GM23338 (cell line): ENCODE data around the gene UBE2I. TPM values are rescaled to one million over a fixed set of nuclear protein-coding genes. Genes with fewer than 3 reads are reported as not detected.
A peak's percentile ranks its signal among the peaks of the same experiment; 100 is the strongest.

Source experiments
- ATAC-seq: fragments of 200-7000 bp; cut with Tn5 transposase; 3 replicates; pipeline ENCODE4 v1.9.1; 2020
- DNase-seq: peaks from one replicate; pipeline ENCODE4 v3.0.0-alpha.2; 2015; ENCODE audit warnings: low spot score
- H2AFZ ChIP-seq: fragments of 200-600 bp; sonication (generic); 2 replicates; pipeline ENCODE4 v1.8.0; 2016; ENCODE audit warnings: antibody characterized with exemption, mild to moderate bottlenecking, moderate library complexity
- H3F3A ChIP-seq: fragments of 200-600 bp; sonication (generic); replicated peaks from 2 replicates; pipeline ENCODE4 v1.8.0; 2017; ENCODE audit warnings: antibody characterized with exemption, mixed run types, low read depth
- H3K27ac ChIP-seq: fragments of 200-600 bp; sonication (generic); 2 replicates; pipeline ENCODE4 v1.6.1; 2016; ENCODE audit warnings: low read depth
- H3K27me3 ChIP-seq: fragments of 200-600 bp; sonication (generic); 2 replicates; pipeline ENCODE4 v1.8.0; 2016; ENCODE audit warnings: mild to moderate bottlenecking, mixed run types, moderate library complexity; ENCODE audit not compliant: insufficient read depth
- H3K36me3 ChIP-seq: fragments of 200-600 bp; sonication (generic); 2 replicates; pipeline ENCODE4 v1.8.0; 2016; ENCODE audit warnings: mild to moderate bottlenecking; ENCODE audit not compliant: insufficient read depth
- H3K4me1 ChIP-seq: fragments of 200-600 bp; sonication (generic); 2 replicates; pipeline ENCODE4 v1.8.0; 2016; ENCODE audit warnings: mild to moderate bottlenecking, moderate library complexity; ENCODE audit not compliant: insufficient read depth
- H3K4me2 ChIP-seq: fragments of 200-600 bp; sonication (generic); 2 replicates; pipeline ENCODE4 v1.7.1; 2017; ENCODE audit warnings: mixed run types
- H3K4me3 ChIP-seq: fragments of 200-600 bp; sonication (generic); 2 replicates; pipeline ENCODE4 v1.6.1; 2016; ENCODE audit warnings: mixed run types
- H3K79me2 ChIP-seq: fragments of 200-600 bp; sonication (generic); replicated peaks from 2 replicates; pipeline ENCODE4 v1.8.0; 2017; ENCODE audit warnings: mild to moderate bottlenecking; ENCODE audit not compliant: insufficient read depth
- H3K9me2 ChIP-seq: fragments of 200-600 bp; sonication (generic); 2 replicates; pipeline ENCODE4 v1.8.0; 2017; ENCODE audit not compliant: insufficient read depth
- H4K20me1 ChIP-seq: fragments of 200-600 bp; sonication (generic); replicated peaks from 2 replicates; pipeline ENCODE4 v1.8.0; 2017; ENCODE audit warnings: mild to moderate bottlenecking; ENCODE audit not compliant: insufficient read depth
- H3K27ac Mint-ChIP-seq: 2 replicates; pipeline ENCODE4 v1.8.0; 2020; ENCODE audit warnings: inconsistent platforms, mild to moderate bottlenecking, moderate library complexity, mixed read lengths
- H3K27me3 Mint-ChIP-seq: 3 replicates; pipeline ENCODE4 v1.8.0; 2022; ENCODE audit warnings: low read depth, mild to moderate bottlenecking, moderate library complexity, mixed read lengths, inconsistent platforms; ENCODE audit not compliant: insufficient read depth, poor library complexity
- H3K36me3 Mint-ChIP-seq: 3 replicates; pipeline ENCODE4 v1.8.0; 2021; ENCODE audit warnings: low read depth, mild to moderate bottlenecking, inconsistent platforms, moderate library complexity, mixed read lengths
- H3K4me1 Mint-ChIP-seq: 3 replicates; pipeline ENCODE4 v1.8.0; 2020; ENCODE audit warnings: mild to moderate bottlenecking, inconsistent platforms, mixed read lengths
- H3K4me3 Mint-ChIP-seq: 3 replicates; pipeline ENCODE4 v1.8.0; 2021; ENCODE audit warnings: moderate library complexity, mild to moderate bottlenecking, inconsistent platforms, mixed read lengths
- H3K9me3 Mint-ChIP-seq: 3 replicates; pipeline ENCODE4 v1.8.0; 2020; ENCODE audit warnings: moderate library complexity, mild to moderate bottlenecking, inconsistent platforms, mixed read lengths
- CREB1 ChIP-seq: fragments of 250-450 bp; sonication (Bioruptor Pico); IDR thresholded peaks from 2 replicates; pipeline ENCODE4 v1.5.0; 2020; ENCODE audit warnings: low read depth, mild to moderate bottlenecking, moderate library complexity
- EZH2phosphoT487 ChIP-seq: fragments of 200-600 bp; sonication (generic); IDR thresholded peaks from one replicate; pipeline ENCODE4 v1.8.1; 2018; ENCODE audit warnings: antibody characterized with exemption; ENCODE audit not compliant: unreplicated experiment
- JUNB ChIP-seq: IDR thresholded peaks from one replicate; pipeline ENCODE4 v1.6.1; 2016; ENCODE audit warnings: antibody characterized with exemption; ENCODE audit not compliant: unreplicated experiment
- NANOG ChIP-seq: IDR thresholded peaks from 2 replicates; pipeline ENCODE4 v1.6.1; 2016; ENCODE audit warnings: antibody characterized with exemption, borderline replicate concordance
- POLR2AphosphoS5 ChIP-seq: IDR thresholded peaks from 2 replicates; pipeline ENCODE4 v1.6.1; 2016; ENCODE audit warnings: antibody characterized with exemption, low read depth
- ZNF114 ChIP-seq: fragments of 250-450 bp; sonication (Bioruptor Pico); IDR thresholded peaks from 2 replicates; pipeline ENCODE4 v1.5.0; 2020; ENCODE audit warnings: mild to moderate bottlenecking, moderate library complexity
- ZNF331 ChIP-seq: fragments of 250-450 bp; sonication (Bioruptor Pico); IDR thresholded peaks from 2 replicates; pipeline ENCODE4 v1.5.0; 2020; ENCODE audit warnings: low read depth, mild to moderate bottlenecking, moderate library complexity
- polyA plus RNA-seq: library from polyadenylated mRNA; unstranded; fragments of >200 nt; fragmentation: Nextera tagmentation; extraction: Ambion mirVana; gene quantifications from 2 replicates; pipeline ENCODE4 v1.2.1, GENCODE V29; 2016
- total RNA-seq: library from RNA; depleted of rRNA; stranded (reverse); fragments of >200 nt; shearing (Covaris generic); gene quantifications from 2 replicates; pipeline ENCODE4 v1.2.3, GENCODE V29; 2014
- TF ChIP-seq, protein P1 (sequence below): fragments of 250-450 bp; sonication (Bioruptor Pico); IDR thresholded peaks from 2 replicates; pipeline ENCODE4 v1.5.0; 2020; ENCODE audit warnings: mild to moderate bottlenecking, moderate library complexity
- TF ChIP-seq, protein P2 (sequence below): IDR thresholded peaks from 2 replicates; pipeline ENCODE4 v1.6.1; 2016; ENCODE audit warnings: antibody characterized with exemption

Gene UBE2I
- total and polyA plus RNA-seq, 2 experiments from 2014 or later, result 116 to 220 TPM

DNA sequence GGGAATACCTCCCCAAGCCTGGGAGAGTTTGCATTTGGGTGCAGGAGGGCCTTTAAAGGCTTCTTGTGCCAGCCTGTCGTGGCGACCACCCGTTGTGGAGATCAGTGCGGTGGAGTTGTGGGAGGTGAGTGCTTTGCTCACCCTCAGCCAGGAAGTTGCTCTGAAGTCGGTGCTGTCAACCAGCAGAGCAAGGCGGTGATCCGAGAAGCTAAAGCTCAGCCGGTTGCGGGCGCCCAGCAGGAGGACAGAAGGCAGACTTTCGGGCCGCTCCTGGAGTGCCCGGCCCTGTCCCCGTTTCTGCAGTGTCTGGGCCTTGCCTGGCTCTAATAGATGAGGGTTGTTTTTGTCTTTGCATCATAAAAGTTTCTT is 1.4 kb downstream of the UBE2I start (continued):
- TF ChIP-seq, protein P1, sequence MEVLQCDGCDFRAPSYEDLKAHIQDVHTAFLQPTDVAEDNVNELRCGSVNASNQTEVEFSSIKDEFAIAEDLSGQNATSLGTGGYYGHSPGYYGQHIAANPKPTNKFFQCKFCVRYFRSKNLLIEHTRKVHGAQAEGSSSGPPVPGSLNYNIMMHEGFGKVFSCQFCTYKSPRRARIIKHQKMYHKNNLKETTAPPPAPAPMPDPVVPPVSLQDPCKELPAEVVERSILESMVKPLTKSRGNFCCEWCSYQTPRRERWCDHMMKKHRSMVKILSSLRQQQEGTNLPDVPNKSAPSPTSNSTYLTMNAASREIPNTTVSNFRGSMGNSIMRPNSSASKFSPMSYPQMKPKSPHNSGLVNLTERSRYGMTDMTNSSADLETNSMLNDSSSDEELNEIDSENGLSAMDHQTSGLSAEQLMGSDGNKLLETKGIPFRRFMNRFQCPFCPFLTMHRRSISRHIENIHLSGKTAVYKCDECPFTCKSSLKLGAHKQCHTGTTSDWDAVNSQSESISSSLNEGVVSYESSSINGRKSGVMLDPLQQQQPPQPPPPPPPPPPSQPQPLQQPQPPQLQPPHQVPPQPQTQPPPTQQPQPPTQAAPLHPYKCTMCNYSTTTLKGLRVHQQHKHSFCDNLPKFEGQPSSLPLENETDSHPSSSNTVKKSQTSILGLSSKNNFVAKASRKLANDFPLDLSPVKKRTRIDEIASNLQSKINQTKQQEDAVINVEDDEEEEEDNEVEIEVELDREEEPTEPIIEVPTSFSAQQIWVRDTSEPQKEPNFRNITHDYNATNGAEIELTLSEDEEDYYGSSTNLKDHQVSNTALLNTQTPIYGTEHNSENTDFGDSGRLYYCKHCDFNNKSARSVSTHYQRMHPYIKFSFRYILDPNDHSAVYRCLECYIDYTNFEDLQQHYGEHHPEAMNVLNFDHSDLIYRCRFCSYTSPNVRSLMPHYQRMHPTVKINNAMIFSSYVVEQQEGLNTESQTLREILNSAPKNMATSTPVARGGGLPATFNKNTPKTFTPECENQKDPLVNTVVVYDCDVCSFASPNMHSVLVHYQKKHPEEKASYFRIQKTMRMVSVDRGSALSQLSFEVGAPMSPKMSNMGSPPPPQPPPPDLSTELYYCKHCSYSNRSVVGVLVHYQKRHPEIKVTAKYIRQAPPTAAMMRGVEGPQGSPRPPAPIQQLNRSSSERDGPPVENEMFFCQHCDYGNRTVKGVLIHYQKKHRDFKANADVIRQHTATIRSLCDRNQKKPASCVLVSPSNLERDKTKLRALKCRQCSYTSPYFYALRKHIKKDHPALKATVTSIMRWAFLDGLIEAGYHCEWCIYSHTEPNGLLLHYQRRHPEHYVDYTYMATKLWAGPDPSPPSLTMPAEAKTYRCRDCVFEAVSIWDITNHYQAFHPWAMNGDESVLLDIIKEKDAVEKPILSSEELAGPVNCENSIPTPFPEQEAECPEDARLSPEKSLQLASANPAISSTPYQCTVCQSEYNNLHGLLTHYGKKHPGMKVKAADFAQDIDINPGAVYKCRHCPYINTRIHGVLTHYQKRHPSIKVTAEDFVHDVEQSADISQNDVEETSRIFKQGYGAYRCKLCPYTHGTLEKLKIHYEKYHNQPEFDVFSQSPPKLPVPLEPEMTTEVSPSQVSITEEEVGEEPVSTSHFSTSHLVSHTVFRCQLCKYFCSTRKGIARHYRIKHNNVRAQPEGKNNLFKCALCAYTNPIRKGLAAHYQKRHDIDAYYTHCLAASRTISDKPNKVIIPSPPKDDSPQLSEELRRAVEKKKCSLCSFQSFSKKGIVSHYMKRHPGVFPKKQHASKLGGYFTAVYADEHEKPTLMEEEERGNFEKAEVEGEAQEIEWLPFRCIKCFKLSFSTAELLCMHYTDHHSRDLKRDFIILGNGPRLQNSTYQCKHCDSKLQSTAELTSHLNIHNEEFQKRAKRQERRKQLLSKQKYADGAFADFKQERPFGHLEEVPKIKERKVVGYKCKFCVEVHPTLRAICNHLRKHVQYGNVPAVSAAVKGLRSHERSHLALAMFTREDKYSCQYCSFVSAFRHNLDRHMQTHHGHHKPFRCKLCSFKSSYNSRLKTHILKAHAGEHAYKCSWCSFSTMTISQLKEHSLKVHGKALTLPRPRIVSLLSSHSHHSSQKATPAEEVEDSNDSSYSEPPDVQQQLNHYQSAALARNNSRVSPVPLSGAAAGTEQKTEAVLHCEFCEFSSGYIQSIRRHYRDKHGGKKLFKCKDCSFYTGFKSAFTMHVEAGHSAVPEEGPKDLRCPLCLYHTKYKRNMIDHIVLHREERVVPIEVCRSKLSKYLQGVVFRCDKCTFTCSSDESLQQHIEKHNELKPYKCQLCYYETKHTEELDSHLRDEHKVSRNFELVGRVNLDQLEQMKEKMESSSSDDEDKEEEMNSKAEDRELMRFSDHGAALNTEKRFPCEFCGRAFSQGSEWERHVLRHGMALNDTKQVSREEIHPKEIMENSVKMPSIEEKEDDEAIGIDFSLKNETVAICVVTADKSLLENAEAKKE, result no peak
- TF ChIP-seq CREB1 (CRISPR knock-in tag) (no peak), ZNF114 (no peak)

DNA sequence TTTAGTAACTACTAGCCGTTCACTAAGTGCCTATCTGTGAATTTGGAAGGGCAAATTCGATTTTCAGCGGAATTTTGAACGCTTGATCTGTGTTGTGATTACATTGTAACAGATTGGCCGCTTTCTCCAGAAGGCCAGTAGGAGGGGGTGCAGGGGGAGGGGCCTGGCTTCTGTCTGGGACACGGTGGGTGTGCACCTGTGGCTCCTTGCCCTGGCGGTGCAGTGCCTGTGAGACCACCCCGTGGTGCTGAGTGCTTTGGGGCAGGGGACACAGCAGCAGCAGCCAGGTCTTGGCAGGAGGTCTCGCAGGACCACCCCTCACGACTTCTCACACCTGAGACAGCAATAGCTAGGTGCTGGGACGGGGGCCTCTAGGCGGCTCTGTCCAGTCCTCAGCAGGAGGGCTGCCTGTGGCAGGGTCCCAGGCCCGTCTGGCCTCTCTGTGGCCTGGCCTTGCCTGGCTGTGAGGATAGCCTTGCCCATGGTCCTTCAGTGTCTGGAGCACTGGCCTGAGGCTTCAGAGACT is 1.8 kb downstream of the UBE2I start:
- no peaks in the 10 kb centered on the region for H3K9me2 ChIP-seq
- H2AFZ ChIP-seq, result no peak overlapping the region
- H3K27me3 Mint-ChIP-seq, result peaks cover 20% of the 10 kb centered on the region
- H3K27me3 ChIP-seq, result no peaks in the 10 kb centered on the region
- peak overlapping the region; percentile 96 for H3K4me3 Mint-ChIP-seq
- ATAC-seq (peak; percentile 12), DNase-seq (no peak)
- no peaks in the 10 kb centered on the region for H3F3A ChIP-seq
- peak overlapping the region; percentile 96; the same call in 1 of the 2 replicates for H3K27ac Mint-ChIP-seq
- peaks cover 14% of the 10 kb centered on the region; the same call in 1 of the 2 replicates for H3K36me3 ChIP-seq
- peak overlapping the region; percentile 99 for H3K4me2 ChIP-seq
- no peaks in the 10 kb centered on the region; the same call in 2 of the 3 replicates for H3K9me3 Mint-ChIP-seq
- H4K20me1 ChIP-seq, result peaks cover 39% of the 10 kb centered on the region
- peaks cover 38% of the 10 kb centered on the region for H3K36me3 Mint-ChIP-seq
- peaks cover 4% of the 10 kb centered on the region; the same call in 2 of the 3 replicates for H3K4me1 Mint-ChIP-seq
- peak overlapping the region; percentile 99 for H3K4me3 ChIP-seq
- H3K27ac ChIP-seq, result no peak overlapping the region
- peaks cover 63% of the 10 kb centered on the region for H3K79me2 ChIP-seq
- H3K4me1 ChIP-seq, result peaks cover 7% of the 10 kb centered on the region; the same call in 1 of the 2 replicates
- no peak for TF ChIP-seq NANOG
- no peak for TF ChIP-seq ZNF331 (CRISPR knock-in tag)
- TF ChIP-seq, protein P2, sequence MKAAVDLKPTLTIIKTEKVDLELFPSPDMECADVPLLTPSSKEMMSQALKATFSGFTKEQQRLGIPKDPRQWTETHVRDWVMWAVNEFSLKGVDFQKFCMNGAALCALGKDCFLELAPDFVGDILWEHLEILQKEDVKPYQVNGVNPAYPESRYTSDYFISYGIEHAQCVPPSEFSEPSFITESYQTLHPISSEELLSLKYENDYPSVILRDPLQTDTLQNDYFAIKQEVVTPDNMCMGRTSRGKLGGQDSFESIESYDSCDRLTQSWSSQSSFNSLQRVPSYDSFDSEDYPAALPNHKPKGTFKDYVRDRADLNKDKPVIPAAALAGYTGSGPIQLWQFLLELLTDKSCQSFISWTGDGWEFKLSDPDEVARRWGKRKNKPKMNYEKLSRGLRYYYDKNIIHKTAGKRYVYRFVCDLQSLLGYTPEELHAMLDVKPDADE, result no peak
- TF ChIP-seq, protein P1, result no peak
- no peak for TF ChIP-seq JUNB
- TF ChIP-seq EZH2phosphoT487, result no peak
- no peak for TF ChIP-seq POLR2AphosphoS5
